Gastrocnemius medialis (tissue), 4 donors: ENCODE results near the gene CBX6.

ENCODE experiments used
- CTCF ChIP-seq, 5 experiments: fragments of 450-650 bp in 3 of 5; fragments of 200-600 bp in 2 of 5; sonication (generic) in 2 of 5; IDR thresholded peaks in 4 of 5; conservative IDR thresholded peaks in 1 of 5; 1 replicate in 4 of 5; 2 replicates in 1 of 5; pipeline ENCODE4 v1.5.1; 2016 to 2019; ENCODE audit warnings: antibody characterized with exemption in 5 of 5, mild to moderate bottlenecking in 3 of 5, moderate library complexity in 3 of 5
- POLR2A ChIP-seq, 2 donors: fragments of 450-650 bp; IDR thresholded peaks; one replicate each; pipeline ENCODE4 v1.6.1; 2017; ENCODE audit warnings: antibody characterized with exemption in 2 of 2, mild to moderate bottlenecking in 2 of 2, moderate library complexity in 2 of 2

GRCh38 chr22:38827510-38827909, 44.5 kb downstream of the CBX6 start:
- TF ChIP-seq CTCF (IDR thresholded peaks at IDR 0.05 in 4 of 5, conservative IDR thresholded peaks at IDR 0.05 in 1 of 5): no peak
- TF ChIP-seq POLR2A (IDR thresholded peaks at IDR 0.05): no peak
